Activated B cell treated with CpG ODN at 0.5 μM for 24 hours (primary cell): ENCODE measurements around the gene FOXB2. TPM values are rescaled to one million over a fixed set of nuclear protein-coding genes. Genes with fewer than 3 reads are reported as not detected.
"Not testable (repeated sequence)": the region's sequence is repeated elsewhere in the genome, so short reads cannot be mapped to it uniquely, and the experiment has no call there.

Experiments used
- ATAC-seq: fragments of 200-7000 bp; cut with Tn5 transposase; one replicate; pipeline ENCODE4 v1.10.0; 2021; ENCODE audit warnings: low read depth, mild to moderate bottlenecking, moderate library complexity
- CTCF ChIA-PET: fragments of 350-600 bp; sonication (Branson Sonifier 250); formaldehyde crosslinking; loops from one replicate; lab custom pipeline; 2021; ENCODE audit warnings: antibody characterized with exemption; lab: Charles Lee
- POLR2A ChIA-PET: fragments of 350-600 bp; sonication (Branson Sonifier 250); formaldehyde crosslinking; loops from one replicate; lab custom pipeline; 2021; ENCODE audit warnings: antibody characterized with exemption; lab: Charles Lee
- DNase-seq: peaks from one replicate; pipeline ENCODE4 v3.0.0; 2022
- H3K27ac Mint-ChIP-seq: one replicate; pipeline ENCODE4 v1.8.0; 2020; ENCODE audit warnings: mixed read lengths
- H3K27me3 Mint-ChIP-seq: one replicate; pipeline ENCODE4 v1.8.0; 2021; ENCODE audit warnings: mixed read lengths
- H3K36me3 Mint-ChIP-seq: one replicate; pipeline ENCODE4 v1.8.0; 2021; ENCODE audit warnings: low read depth, mixed read lengths
- H3K4me1 Mint-ChIP-seq: one replicate; pipeline ENCODE4 v1.8.0; 2021; ENCODE audit warnings: mixed read lengths
- H3K4me3 Mint-ChIP-seq: one replicate; pipeline ENCODE4 v1.8.0; 2020; ENCODE audit warnings: mild to moderate bottlenecking, mixed read lengths
- H3K9me3 Mint-ChIP-seq: one replicate; pipeline ENCODE4 v1.8.0; 2020; ENCODE audit warnings: mixed read lengths
- intact Hi-C: fragments of 100-400 bp; cut with micrococcal nuclease; formaldehyde crosslinking; loops from one replicate; pipeline ENCODE4 v1.15.1; 2024
- total RNA-seq: library from RNA; stranded (reverse); gene quantifications from 2 replicates; pipeline ENCODE4 v1.2.3, GENCODE V29; 2022
- TF ChIP-seq, protein P1 (sequence below): fragments of 200-600 bp; IDR thresholded peaks from one replicate; pipeline ENCODE4 v1.8.0; 2022; ENCODE audit warnings: antibody characterized with exemption, mild to moderate bottlenecking

Gene FOXB2
- total RNA-seq, 1 donor from 2014 or later: not detected

DNA sequence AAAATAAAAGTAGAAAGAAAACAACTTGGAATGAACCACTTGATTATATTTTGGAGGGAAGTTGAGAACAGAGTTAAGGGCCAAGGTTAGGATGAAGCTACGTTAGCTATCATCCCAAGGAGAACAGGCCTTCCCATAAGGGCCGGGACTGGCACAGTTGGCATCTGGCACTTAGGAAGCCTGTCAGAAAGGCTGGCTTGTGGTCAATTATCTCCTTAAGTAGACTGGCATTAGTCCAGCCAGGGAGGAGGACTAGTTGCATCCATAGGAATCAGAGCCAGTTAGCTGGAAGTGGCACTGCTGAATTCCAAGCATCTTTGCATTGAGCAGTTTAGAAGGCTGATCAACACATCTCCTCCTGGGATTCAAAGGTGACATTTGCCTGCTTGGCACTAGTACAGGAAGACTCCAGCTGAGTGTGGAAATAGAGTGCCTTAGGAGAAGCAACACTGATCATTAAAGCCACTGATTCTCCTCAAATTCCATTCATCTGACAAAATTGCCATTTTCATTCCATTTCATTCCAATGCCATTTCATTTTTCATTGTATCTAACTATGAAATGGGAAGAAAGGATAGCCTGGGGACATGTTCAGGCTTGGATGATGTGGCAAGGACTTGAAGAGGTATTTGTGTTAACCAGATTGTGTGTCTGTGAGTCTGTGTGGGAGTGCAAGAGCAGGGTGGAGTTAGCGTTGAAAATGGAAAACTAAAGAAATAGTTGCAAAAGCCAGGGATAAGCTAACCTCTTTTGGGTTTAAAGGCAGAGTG lies 5.5 kb downstream of the FOXB2 start:
- H3K4me3 Mint-ChIP-seq: no peak overlapping the region
- TF ChIP-seq, protein P1, sequence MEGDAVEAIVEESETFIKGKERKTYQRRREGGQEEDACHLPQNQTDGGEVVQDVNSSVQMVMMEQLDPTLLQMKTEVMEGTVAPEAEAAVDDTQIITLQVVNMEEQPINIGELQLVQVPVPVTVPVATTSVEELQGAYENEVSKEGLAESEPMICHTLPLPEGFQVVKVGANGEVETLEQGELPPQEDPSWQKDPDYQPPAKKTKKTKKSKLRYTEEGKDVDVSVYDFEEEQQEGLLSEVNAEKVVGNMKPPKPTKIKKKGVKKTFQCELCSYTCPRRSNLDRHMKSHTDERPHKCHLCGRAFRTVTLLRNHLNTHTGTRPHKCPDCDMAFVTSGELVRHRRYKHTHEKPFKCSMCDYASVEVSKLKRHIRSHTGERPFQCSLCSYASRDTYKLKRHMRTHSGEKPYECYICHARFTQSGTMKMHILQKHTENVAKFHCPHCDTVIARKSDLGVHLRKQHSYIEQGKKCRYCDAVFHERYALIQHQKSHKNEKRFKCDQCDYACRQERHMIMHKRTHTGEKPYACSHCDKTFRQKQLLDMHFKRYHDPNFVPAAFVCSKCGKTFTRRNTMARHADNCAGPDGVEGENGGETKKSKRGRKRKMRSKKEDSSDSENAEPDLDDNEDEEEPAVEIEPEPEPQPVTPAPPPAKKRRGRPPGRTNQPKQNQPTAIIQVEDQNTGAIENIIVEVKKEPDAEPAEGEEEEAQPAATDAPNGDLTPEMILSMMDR: no peak
- H3K27ac Mint-ChIP-seq: no peak overlapping the region
- DNase-seq: no peak
- no peak for ATAC-seq
- no peaks in the 10 kb centered on the region for H3K36me3 Mint-ChIP-seq
- intact Hi-C loops: no loop called here
- no peaks in the 10 kb centered on the region for H3K9me3 Mint-ChIP-seq
- H3K4me1 Mint-ChIP-seq: peaks cover 13% of the 10 kb centered on the region
- POLR2A ChIA-PET: no interaction called here
- CTCF ChIA-PET: no interaction called here
- H3K27me3 Mint-ChIP-seq: peaks cover 56% of the 10 kb centered on the region

DNA sequence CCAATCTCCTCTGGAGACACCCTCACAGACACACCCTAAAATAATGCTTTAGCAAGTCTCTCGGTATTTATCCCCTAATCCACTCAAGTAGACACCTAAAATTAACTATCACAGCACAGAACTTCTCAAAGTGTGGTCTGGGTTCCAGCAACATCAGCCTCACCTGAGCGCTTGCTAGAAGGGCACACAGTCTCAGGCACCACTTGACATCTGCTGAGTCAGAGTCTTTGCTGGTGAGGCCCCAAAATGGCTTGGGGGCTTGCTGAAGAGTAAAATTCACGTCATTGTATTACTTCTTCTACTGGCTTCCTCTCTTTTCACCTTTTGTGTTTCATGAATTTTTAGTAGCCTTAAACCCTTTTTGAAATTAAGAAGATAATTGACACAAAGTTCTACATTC lies 9.0 kb downstream of the FOXB2 start:
- Mint-ChIP-seq H3K36me3 (no peaks in the 10 kb centered on the region), H3K4me1 (no peaks in the 10 kb centered on the region), H3K27me3 (peaks cover 47% of the 10 kb centered on the region), H3K4me3 (no peak overlapping the region), H3K27ac (no peak overlapping the region), H3K9me3 (no peaks in the 10 kb centered on the region)
- ChIA-PET POLR2A (no interaction called here), CTCF (no interaction called here)
- TF ChIP-seq, protein P1: no peak
- ATAC-seq (no peak), DNase-seq (no peak)
- intact Hi-C loops: no loop called here

DNA sequence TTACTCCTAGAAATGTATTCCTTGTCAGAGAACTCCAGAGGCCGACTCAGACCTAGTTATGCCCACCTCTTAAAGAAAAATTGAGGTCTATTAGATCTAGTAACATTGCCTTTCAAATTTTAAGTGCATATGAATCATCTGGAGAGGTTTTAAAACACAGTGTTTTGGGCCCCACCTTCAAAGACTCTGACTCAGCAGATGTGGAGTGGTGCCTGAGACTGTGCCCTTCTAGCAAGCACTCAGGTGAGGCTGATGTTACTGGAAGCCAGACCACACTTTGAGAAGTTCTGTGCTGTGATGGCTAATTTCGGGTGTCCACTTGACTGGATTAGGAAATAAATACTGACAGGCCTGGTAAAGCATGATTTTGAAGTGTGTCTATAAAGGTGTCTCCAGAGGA lies 10.6 kb downstream of the FOXB2 start:
- ATAC-seq (no peak), DNase-seq (no peak)
- Mint-ChIP-seq H3K4me1 (no peaks in the 10 kb centered on the region), H3K36me3 (no peaks in the 10 kb centered on the region), H3K9me3 (no peaks in the 10 kb centered on the region), H3K27ac (no peak overlapping the region), H3K27me3 (peaks cover 35% of the 10 kb centered on the region), H3K4me3 (no peak overlapping the region)
- intact Hi-C loops: no loop called here
- TF ChIP-seq, protein P1: no peak
- ChIA-PET CTCF (no interaction called here), POLR2A (no interaction called here)

DNA sequence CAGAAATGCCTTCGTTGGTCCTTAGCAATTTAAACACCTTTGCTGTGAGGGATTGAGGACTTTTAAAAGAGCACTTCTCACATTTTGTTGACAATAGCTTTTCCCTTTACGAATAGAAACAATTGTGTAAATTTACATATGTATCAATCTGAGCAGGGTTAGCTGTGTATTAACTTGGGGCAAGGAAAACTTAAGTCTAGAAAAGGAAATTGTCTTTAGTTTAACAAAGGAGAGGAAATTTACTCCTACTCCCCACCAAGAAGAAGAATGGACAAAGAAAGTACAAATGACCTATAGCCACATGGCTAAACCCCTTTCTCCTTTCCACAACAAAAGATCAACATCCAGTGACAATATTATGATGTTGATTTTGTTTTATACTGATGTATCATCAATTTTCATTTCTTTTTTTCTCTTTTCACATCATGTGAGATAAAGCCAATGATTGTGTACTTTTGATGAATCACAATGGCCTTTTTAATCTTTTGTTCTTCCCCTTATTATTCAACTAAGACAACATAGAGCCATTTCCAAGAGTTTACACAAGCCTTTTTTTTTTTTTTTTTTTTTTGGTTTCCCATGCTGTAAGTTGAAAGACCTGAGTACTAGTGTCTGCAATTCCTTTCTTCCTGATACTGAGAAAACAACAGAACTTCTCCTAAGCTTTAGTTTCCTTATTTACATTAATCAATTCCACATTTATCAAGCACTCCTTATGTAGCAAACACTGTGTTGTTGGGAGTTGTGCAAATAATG lies 19.0 kb downstream of the FOXB2 start:
- H3K36me3 Mint-ChIP-seq: no peaks in the 10 kb centered on the region
- H3K27me3 Mint-ChIP-seq: peaks cover 10% of the 10 kb centered on the region
- TF ChIP-seq, protein P1: no peak
- no peak overlapping the region for H3K27ac Mint-ChIP-seq
- DNase-seq: no peak
- ChIA-PET CTCF (no interaction called here), POLR2A (no interaction called here)
- no peaks in the 10 kb centered on the region for H3K9me3 Mint-ChIP-seq
- no peak for ATAC-seq
- no peak overlapping the region for H3K4me3 Mint-ChIP-seq
- intact Hi-C loops: no loop called here
- H3K4me1 Mint-ChIP-seq: no peaks in the 10 kb centered on the region

DNA sequence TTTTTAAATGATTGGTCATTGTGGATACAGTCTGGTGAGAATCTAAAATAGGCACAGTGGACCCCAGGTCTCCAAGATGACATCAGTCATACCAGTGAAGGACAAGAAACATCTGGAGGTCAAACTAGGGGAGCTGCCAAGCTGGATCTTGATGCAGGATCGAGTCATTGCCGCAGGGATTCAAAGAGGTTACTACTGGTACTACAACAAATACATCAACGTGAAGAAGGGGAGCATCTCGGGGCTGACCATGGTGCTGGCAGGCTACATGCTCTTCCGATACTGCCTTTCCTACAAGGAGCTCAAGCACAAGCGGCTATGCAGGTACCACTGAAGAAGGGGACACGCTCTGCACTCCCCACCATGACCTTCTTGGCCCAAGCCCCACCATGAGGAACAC lies 20.9 kb downstream of the FOXB2 start:
- Mint-ChIP-seq H3K27me3 (peaks cover 9% of the 10 kb centered on the region), H3K4me1 (no peaks in the 10 kb centered on the region), H3K4me3 (no peak overlapping the region), H3K36me3 (no peaks in the 10 kb centered on the region), H3K9me3 (no peaks in the 10 kb centered on the region), H3K27ac (no peak overlapping the region)
- ChIA-PET POLR2A (no interaction called here), CTCF (no interaction called here)
- TF ChIP-seq, protein P1: no peak
- no peak for ATAC-seq
- no peak for DNase-seq
- intact Hi-C loops: no loop called here

DNA sequence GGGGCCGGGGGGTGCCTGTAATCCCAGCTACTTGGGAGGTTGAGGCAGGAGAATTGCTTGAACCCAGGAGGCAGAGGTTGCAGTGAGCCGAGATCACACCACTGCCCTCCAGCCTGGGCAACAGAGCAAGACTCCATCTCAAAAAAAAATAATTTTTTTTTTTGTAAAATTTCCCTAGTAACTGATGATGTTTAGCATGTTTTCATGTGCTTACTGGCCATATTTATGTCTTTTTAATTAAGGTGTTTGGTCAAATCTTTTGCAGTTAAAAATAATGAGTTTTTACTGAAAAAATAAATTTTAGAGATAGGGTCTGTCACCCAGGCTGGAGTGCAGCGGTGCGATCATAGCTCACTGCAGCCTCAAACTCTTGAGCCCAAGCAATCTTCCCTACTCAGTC lies 24.3 kb downstream of the FOXB2 start:
- H3K4me1 Mint-ChIP-seq, ATAC-seq, H3K4me3 Mint-ChIP-seq, H3K36me3 Mint-ChIP-seq, DNase-seq, H3K9me3 Mint-ChIP-seq, CTCF ChIA-PET, H3K27ac Mint-ChIP-seq, intact Hi-C loops, POLR2A ChIA-PET: not testable (repeated sequence)
- peaks cover 12% of the 10 kb centered on the region for H3K27me3 Mint-ChIP-seq

DNA sequence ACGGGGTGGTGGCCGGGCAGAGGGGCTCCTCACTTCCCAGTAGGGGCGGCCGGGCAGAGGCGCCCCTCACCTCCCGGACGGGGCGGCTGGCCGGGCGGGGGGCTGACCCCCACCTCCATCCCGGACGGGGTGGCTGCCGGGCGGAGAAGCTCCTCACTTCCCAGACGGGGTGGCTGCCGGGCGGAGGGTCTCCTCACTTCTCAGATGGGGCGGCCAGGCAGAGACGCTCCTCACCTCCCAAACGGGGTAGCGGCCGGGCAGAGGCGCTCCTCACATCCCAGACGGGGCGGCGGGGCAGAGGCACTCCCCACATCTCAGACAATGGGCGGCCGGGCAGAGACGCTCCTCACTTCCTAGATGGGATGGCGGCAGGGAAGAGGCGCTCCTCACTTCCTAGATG lies 41.2 kb downstream of the FOXB2 start:
- H3K27ac Mint-ChIP-seq, H3K4me3 Mint-ChIP-seq, POLR2A ChIA-PET, ATAC-seq, H3K9me3 Mint-ChIP-seq, DNase-seq, CTCF ChIA-PET, H3K27me3 Mint-ChIP-seq, H3K36me3 Mint-ChIP-seq, intact Hi-C loops, H3K4me1 Mint-ChIP-seq: not testable (repeated sequence)
